ENCODE data around the gene EPB41L2.
"Not testable (repeated sequence)": the region's sequence is repeated elsewhere in the genome, so short reads cannot be mapped to it uniquely, and the experiment has no call there.

EPB41L2 gene

DNA sequence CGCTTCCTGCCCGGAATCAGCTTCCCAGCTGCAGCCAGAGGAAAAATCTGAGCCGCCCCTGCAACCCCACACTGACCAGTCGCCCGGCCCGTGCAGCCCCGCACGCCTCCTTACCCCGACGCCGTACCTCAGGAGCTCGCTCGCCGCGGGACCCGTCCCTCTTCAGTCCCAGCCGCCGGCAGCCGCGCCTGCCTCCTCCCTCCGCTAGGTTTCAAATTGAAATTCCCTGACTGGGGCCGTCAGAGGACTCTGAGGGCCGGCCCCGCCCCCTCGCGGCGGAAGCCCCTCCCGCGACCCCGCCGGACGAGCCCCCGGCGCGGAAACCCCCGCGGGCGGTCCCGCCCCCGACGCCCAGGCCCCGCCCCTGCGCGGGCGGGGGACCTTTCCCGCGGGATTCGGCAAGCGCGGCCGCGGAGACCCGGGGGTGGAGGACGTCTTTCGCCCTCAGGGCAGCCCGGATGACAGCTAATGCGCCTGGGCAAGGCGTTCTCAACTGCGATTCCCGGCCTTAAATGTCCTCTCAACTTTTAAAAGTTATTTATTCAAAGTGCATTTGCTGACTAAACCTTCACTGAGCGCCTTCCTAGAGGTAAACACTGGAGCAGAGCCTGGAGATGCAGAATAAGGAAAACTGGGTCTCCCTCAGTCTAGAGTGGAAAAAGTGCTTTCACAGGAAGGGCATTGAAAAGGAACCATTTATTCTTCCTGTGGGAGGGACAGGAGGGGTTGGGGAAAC lies at the start of gene EPB41L2:
TSS of gene EPB41L2 (minus strand) at position 218 of the 736 bp plus-strand sequence. CDS start 106,760 bp downstream, outside the sequence.
- DNase-seq = peak; percentile 12

DNA sequence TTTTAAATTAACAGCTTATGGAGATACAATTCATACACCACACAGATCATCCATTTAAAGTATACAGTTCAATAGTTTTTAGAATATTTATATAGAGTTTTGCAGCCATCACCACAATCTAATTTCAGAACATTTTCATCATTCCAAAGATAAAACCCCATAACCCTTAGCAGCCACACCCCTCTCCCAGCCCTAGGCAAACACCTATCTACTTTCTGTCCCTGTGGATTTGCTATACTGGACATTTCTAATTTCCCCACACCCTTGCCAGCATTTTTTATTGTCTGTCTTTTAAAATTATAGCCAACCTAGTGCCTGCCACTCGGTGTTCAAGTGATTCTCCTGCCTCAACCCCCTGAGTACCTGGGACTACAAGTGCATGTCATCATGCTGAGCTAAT lies 49.2 kb upstream of the EPB41L2 start:
- DNase-seq = no peak

DNA sequence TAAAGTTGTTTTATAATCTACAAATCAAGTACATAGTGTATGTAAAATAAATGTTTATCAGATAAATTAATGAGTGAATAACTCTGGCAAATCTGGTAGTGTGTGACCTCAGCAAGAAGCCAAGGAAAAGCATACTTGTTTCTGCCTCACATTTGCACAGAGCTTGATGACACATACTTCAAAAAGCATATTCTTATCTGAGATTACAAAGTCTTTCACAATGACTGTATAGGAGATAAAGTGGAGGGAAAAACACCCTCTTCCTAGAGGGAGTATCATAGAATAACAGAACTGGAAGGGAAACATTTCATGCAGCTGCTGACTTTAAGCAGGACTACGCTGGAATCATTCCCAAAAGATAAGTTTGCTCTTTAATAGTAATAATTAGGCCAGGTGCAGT lies 44.1 kb upstream of the EPB41L2 start:
- DNase-seq = no peak

DNA sequence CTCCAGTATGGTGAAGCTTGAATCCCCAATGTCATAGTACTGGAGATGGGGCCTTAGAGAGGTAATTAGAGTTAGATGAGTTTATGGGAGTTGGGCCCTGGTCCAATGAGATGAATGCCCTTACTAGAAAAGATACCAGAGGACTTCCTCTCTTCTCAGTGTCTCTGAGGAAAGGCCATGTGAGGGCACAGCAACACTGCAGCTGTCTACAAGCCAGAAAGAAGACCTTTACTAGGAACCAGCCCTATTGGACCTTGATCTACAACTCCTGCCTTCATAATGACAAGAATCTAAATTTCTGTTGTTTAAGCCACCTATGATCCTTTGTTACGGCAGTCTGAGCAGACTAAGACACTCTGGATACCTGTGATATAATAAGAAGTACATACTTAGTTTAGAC lies 40.9 kb upstream of the EPB41L2 start:
- no peak for DNase-seq

DNA sequence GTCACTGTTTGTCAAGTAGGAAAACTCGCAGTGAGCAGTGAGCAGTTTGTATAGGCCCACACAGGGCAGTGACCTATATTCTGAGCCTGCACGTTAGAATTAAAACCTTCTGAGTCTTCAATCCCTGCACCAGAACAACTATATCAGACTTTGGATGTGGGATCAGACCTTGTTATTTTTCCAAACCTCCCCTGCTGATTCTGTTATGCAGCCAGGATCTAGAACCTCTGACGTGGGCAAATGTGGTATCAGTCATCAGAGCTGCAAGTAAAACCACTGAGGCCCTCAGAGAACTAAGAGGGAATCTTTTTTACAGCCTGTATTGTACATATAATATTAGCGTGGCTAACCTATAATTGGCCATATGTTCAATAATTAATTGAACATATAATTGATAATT lies 40.3 kb upstream of the EPB41L2 start:
- DNase-seq = no peak

DNA sequence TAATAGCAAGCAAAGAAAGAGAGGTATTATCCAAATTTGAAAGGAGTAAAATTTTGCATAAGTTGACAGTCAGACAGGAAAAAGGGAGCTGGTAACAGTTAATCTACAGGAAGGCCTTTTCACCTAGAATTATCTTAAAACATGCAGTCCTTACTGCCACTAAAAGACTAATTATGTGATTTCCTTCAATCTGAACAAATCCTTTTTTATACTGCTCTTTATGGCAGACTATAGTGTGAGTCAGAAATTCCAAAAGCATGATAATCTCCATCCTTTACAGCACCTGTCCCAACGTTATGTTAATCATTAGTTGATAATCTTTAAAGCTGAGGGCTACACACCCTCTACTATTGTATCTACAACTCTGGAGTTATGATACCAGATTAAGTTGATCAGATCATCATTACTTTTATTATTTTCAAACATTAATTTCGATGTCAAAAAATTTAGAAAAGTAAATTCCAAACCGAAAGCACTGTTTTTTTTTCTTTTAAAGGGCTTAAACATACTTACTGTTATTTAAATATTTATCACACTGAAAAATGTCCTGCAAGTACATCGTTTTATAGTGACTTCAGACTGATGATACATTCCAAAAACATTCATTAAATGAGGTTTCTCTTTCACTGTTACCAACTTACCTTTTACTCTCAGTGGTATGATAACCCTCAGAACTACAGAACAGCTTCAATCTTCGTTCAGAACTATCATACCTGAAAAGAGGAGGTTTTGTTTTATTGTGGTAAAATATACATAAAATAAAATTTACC lies 39.1 kb upstream of the EPB41L2 start:
- no peak for DNase-seq

DNA sequence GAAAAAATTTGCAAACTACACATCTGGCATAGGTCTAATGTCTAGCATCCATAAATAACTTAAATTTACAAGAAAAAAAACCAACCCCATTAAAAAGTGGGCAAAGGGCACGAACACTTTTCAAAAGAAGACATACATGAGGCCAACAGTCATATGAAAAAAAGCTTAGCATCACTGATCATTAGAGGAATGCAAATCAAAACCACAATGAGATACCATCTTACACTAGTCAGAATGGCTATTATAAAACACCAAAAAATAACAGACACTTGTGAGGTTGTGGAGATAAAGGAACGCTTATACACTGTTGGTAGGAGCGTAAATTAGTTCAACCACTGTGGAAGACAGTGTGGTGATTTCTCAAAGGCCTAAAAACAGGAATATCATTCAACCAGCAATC lies 33.7 kb upstream of the EPB41L2 start:
- DNase-seq = no peak

DNA sequence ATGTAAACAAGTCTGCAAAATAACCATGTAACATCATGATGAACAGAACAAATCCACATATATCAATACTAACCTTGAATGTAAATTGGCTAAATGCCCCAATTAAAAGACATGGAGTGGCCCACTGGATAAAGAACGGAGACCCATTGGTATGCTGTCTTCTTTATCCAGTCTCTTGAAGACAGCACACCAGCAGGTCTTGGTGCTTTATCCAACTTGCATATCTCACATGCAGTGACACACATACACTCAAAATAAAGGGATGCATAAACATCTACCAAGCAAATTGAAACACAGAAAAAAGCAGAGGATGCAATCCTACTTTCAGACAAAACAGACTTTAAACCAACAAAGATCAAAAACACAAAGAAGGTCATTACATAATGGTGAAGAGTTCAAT lies 30.3 kb upstream of the EPB41L2 start:
- no peak for DNase-seq

DNA sequence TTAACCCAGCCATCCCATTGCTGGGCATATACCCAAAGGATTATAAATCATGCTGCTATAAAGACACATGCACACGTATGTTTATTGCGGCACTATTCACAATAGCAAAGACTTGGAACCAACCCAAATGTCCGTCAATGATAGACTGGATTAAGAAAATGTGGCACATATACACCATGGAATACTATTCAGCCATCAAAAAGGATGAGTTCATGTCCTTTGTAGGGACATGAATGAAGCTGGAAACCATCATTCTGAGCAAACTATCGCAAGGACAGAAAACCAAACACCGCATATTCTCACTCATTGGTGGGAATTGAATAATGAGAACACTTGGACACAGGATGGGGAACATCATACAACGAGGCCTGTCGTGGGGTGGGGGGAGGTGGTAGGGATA lies 28.9 kb upstream of the EPB41L2 start:
- not testable (repeated sequence) for DNase-seq

DNA sequence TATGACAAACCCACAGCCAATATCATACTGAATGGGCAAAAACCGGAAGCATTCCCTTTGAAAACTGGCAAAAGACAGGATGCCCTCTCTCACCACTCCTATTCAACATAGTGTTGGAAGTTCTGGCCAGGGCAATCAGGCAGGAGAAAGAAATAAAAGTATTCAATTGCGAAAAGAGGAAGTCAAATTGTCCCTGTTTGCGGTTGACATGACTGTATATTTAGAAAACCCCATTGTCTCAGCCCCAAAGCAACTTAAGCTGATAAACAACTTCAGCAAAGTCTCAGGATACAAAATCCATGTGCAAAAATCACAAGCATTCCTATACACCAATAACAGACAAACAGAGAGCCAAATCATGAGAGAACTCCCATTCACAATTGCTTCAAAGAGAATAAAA lies 27.3 kb upstream of the EPB41L2 start:
- not testable (repeated sequence) for DNase-seq

DNA sequence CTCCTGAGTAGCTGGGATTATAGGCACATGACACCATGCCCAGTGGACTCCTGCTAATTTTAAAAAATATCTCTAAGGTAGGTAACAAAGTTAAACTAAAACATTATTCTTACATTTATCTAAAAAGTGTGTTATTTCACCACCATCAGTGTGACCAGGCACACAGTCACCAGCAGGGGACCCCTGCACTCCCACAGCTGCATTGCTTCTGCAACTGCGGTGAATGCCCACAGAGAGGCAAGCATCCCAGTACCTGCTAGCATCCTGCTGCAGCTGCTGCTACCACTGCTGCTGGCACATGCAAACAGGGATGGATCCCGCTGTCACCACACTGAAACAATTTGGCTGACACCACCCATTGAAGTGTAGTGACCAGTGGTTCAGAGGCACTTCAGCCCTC lies 21.9 kb upstream of the EPB41L2 start:
- no peak for DNase-seq

DNA sequence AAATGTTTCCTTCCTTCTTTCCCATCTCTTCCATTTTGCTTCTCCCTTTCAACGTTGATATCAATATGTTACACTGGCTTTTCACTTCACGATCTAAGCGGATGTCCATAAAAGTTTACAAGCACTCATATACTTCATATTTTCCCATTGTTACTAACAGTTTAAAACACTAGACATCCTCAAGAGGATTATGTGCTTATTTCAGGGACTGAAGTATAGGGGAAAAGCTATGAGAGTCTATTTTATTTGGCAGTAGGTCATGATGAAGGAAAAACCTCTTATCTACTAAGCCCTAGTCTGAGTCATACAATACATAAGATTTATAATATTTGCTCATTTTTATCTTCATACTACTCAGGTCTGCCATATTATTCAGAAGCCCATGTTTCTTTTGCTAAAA lies 20.6 kb upstream of the EPB41L2 start:
- no peak for DNase-seq

DNA sequence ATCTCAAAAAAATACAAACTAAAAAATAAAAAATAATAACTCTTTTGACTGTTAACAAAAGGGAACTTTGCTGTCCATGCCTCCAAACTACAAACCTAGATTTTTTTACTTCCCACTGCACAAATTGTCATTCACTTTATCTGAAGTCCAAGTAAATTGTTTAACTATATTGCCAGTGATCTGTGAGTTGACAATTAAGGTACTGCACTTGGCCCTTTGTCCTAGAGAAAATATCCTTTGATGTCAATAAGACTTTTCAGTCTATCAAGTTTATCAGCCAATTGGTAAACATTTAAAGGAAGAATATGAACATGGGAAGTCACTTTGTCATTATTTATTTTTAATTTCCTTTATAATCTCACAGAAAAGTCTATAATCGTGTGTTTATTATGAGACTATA lies 19.3 kb upstream of the EPB41L2 start:
- no peak for DNase-seq

DNA sequence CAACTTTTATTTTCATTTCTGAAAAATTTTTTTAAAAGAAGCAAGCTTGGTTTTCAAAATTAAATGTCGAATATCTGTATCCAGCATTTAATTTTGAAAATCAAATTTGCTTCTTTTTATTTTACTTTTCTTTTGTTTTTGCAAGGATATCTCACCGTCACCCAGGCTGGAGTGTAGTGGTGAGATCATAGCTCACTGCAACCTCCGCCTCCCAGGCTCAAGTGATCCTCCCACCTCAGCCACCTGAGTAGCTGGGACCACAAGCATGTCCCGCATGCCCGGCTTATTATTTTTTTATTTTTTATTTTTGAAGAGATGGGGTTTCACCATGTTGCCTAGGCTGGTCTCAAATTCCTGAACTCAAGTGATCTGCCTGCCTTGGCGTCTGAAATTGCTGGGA lies 17.0 kb upstream of the EPB41L2 start:
- DNase-seq = no peak

DNA sequence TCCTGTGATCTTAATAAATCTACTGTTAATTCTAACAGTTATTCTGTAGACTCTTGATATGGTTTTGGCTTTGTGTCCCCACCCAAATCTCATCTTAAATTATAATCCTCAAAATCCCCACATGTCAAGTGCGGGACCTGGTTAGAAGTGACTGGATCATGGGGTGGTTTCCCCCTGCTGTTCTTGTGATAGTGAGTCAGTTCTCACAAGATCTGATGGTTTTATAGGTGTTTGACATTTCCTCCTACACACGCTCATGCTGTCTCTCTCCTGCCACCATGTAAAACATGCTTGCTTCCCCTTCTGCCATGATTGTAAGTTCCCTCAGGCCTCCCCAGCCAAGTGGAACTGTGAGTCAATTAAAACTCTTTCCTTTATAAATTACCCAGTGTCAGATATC lies 10.5 kb upstream of the EPB41L2 start:
- no peak for DNase-seq

DNA sequence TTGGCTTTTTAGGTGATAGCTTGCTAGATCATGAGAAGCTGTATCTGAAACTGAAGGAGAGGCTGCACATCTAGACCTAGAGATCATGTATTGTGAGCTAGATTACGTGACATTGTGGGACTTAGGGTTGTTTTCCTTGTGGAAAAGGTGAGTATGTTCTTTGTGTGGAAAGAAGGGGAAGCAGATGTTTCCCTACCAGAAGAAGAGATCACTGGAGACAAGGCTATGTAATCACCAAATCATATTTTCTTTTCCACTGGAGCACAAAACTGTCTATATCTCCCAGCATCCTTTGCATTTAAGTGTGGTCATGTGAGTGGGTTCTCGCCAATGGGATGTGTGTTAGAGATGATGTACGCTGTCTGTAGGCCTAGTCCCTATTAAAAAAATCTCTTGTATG lies 7.0 kb upstream of the EPB41L2 start:
- no peak for DNase-seq

DNA sequence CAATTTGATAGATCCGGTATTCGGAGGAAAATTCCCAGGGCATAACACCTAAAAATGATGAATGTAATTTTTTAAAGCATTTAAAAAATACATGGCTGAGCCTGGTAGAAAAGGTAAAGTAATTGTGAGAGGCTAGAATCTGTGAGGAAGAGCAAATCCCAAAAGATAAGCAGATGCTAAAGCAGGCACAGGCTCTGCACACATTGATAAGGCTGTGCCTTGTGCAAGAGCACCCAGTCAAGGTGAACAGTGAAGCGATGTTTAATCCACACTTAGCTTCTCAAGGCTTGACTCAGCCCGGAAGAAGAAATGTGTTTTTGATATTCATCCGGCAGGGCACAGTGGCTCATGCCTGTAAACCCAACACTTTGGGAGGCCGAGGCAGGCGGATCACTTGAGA lies 5.1 kb upstream of the EPB41L2 start:
- DNase-seq = no peak

DNA sequence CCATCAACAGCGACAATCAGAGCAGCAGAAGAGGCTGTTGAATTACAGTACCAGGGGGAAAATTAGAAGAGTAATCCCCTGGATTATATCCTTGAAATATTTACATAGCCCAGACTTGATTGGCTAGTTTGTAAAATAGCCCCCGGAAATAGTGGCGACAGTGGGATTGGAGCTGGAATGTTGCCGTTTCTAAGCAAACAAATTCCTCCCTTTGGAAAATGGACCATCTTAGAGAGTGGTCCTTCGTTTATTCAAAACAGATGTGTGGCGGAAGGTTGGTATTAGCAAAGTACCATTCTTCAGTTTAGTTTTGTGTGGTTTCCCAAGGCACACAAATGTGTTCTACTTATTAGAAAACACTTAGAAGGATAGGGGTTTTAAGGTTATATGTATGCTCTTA lies 4.5 kb upstream of the EPB41L2 start:
- no peak for DNase-seq

DNA sequence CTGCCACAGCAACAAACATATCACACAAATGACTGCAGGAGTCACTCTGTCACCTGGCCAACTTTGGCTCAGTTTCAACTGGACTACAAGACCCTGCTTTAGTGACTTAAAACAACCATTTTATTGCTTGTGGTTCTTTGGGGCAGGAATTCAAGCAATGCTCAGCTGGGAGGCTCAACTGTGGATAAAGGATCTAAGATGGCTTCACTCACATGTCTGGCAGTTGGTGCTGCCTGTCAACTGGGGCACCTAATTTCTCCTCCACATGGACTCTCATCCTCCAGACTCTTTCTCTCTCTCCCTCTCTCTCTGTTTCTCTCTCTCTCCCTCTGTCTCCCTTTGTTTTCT lies 2.8 kb upstream of the EPB41L2 start:
- no peak for DNase-seq

DNA sequence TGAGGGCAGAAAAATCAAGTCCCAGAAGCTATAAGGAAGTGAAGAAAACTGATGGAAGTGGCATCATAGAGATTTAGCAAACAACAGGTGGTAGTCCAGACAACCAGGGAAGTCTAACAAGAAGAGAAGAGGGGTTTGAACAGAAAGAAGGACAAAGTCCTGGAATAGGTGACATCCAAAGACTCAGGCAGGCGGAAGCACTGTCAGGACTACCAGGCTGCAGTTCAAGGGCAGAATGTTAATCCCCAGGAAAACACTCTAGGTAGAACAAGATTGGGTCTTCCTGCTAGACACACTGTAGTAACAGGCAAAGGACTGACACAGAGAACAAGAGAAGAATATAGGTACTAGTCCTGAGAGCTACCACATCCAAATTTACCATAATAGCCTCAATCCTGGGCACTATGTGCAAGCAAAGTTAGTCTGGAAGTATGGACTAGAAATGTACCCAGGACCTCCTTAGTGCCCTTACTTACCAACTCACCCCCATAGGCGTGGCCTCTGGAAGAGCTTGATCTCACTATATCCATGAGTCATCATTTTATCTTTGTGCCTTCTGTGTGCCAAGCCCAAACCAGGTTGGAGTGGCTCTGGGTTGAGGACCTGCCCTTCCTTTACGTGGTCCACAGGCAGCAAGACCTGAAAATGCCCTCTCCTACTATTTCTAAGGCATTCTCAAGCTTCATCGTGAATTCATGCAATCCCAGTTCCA lies 2.2 kb upstream of the EPB41L2 start:
- no peak for DNase-seq

DNA sequence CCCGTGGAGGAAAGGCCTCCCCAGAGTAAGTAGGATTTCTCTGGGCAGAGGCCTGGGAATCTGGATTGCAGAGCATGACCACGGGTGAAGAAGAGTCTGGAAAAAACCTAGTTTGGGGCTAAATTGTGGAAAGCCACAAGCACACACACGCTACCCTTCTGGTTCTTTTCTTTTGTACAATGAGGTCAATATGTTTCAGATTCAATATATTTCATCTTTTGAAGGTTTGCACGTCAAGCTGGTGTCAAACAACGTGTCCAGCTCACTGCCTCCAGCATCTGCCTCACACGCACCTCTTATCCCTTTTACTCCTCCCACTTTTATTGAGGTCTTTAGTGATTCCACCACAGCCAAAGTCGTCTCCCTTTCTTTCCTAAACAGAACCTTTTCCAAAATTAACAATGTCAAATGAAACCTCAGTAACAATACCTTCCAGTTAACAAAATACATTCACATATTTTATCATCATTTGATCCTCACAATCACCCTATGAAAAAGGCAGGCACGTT lies 773 bp upstream of the EPB41L2 start:
- no peak for DNase-seq

DNA sequence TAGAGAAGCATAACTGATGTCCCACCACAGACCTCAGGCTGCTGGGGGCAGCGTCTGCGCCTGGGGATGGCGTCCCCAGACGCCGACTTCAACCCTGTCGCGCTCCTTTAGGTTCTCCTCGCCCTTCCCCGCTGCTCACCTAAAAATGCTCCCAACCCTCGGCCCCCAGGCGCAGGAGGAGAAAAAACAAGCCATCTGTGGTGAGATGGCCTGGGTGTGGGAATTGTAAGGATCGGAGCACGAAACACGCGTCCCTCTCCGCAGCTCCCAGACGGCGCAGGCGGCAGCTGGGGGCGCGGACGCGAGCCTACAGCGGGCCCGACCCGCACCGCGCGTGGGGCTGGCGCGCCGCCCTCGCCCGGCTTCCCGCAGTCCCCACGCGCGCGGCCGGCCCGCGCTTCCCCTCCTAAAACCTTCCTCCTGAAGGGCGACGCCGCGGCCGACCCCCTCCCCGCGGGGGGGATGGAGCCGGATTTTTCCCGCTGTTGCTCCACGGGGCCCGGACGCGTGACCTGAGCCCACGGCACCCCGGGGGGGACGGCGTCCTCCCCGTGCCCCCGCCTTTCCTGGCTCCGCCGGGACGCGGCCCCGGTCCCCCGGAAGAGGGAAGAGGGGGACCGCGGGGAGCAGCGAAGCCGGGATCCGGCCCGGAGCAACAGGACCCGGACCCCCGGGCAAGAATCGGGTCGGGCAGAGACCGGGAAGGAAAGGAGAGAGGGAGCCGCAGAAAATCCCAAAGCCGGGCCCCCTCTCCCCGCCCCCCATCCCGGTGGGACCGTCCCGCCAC lies 611 bp downstream of the EPB41L2 start:
- DNase-seq = no peak

DNA sequence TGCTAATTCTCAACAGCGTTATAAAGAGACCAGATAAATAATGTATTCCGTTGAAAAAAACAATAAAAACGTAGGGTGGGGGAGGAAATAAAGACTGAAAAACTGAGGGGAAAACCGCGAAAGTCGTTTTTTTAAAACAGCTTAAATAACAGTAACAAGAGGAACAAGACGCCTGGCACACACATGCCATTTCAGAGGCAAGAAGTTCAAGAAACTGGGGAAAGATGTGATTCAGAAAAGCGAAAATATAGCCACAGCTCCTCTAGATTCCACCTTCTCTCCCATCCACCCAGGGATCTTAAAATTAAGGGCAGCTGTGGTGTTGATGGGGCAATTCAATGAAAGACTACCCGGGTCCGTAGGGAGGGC lies 1.3 kb downstream of the EPB41L2 start:
- no peak for DNase-seq

All from DMS 273 treated with DMSO at 0.1 percent for 48 hours (cell line).